ENCODE results near the gene TMEM106B. TPM values are rescaled to one million over a fixed set of nuclear protein-coding genes. Genes with fewer than 3 reads are reported as not detected.

The TMEM106B gene
- total RNA-seq, 1 experiment from 2014 or later = 27.3 TPM

DNA sequence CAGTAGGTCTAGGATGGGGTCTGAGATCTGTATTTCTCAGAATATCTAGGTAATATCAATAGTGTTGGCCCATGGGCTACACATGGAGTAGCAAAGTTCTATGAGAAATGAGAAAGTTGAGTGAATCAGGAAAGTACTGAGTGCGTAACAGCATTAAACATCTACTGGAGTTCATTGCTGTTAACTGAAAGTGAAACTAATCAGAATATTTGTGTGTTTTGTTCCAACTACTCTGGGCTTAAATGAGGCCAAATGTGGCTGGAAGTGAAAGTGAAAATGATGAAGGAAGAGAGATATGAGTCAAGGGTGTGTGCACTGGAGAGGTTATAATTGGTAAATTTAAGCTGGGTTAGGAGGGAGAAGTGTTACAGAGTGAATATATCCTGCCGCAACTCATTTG lies 46.5 kb downstream of the TMEM106B start:
- ChIA-PET POLR2A (no interaction called here), CTCF (no interaction called here)
- DNase-seq (ENCODE audit: low spot score) (no peak), ATAC-seq (no peak)
- no peaks in the 10 kb centered on the region for H3K4me1 Mint-ChIP-seq
- H3K9me3 Mint-ChIP-seq = peaks cover 19% of the 10 kb centered on the region
- TF ChIP-seq ZNF232 (CRISPR knock-in tag; IDR thresholded peaks at IDR 0.05) (no peak), ZNF416 (CRISPR knock-in tag; IDR thresholded peaks at IDR 0.05) (no peak), CREM (CRISPR knock-in tag; IDR thresholded peaks at IDR 0.05) (no peak), IRF2 (CRISPR knock-in tag; IDR thresholded peaks at IDR 0.05; ENCODE audit: borderline replicate concordance, low read depth) (no peak), FOXP1 (CRISPR knock-in tag; IDR thresholded peaks at IDR 0.05; ENCODE audit: borderline replicate concordance) (no peak), ELF4 (CRISPR knock-in tag; IDR thresholded peaks at IDR 0.05; ENCODE audit: low read depth) (no peak), E2F5 (CRISPR knock-in tag; IDR thresholded peaks at IDR 0.05) (no peak)
- no peaks in the 10 kb centered on the region for H3K36me3 Mint-ChIP-seq
- H3K4me3 Mint-ChIP-seq = no peak overlapping the region
- no peak overlapping the region for H3K27ac Mint-ChIP-seq
- no peaks in the 10 kb centered on the region for H3K27me3 Mint-ChIP-seq (ENCODE audit: low read depth)

- ATAC-seq (no peak), DNase-seq (ENCODE audit: low spot score) (no peak)
- TF ChIP-seq CBFB (CRISPR knock-in tag; IDR thresholded peaks at IDR 0.05; ENCODE audit: low read depth) = no peak
- TF ChIP-seq, protein P1, sequence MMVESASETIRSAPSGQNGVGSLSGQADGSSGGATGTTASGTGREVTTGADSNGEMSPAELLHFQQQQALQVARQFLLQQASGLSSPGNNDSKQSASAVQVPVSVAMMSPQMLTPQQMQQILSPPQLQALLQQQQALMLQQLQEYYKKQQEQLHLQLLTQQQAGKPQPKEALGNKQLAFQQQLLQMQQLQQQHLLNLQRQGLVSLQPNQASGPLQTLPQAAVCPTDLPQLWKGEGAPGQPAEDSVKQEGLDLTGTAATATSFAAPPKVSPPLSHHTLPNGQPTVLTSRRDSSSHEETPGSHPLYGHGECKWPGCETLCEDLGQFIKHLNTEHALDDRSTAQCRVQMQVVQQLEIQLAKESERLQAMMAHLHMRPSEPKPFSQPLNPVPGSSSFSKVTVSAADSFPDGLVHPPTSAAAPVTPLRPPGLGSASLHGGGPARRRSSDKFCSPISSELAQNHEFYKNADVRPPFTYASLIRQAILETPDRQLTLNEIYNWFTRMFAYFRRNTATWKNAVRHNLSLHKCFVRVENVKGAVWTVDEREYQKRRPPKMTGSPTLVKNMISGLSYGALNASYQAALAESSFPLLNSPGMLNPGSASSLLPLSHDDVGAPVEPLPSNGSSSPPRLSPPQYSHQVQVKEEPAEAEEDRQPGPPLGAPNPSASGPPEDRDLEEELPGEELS (CRISPR knock-in tag; IDR thresholded peaks at IDR 0.05) = no peak
- TF ChIP-seq, protein P2, sequence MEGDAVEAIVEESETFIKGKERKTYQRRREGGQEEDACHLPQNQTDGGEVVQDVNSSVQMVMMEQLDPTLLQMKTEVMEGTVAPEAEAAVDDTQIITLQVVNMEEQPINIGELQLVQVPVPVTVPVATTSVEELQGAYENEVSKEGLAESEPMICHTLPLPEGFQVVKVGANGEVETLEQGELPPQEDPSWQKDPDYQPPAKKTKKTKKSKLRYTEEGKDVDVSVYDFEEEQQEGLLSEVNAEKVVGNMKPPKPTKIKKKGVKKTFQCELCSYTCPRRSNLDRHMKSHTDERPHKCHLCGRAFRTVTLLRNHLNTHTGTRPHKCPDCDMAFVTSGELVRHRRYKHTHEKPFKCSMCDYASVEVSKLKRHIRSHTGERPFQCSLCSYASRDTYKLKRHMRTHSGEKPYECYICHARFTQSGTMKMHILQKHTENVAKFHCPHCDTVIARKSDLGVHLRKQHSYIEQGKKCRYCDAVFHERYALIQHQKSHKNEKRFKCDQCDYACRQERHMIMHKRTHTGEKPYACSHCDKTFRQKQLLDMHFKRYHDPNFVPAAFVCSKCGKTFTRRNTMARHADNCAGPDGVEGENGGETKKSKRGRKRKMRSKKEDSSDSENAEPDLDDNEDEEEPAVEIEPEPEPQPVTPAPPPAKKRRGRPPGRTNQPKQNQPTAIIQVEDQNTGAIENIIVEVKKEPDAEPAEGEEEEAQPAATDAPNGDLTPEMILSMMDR (IDR thresholded peaks at IDR 0.05) = no peak
- TF ChIP-seq NFE2L1 (CRISPR knock-in tag; IDR thresholded peaks at IDR 0.05) = no peak
- no peak for TF ChIP-seq ZSCAN18 (CRISPR knock-in tag; IDR thresholded peaks at IDR 0.05)
- TF ChIP-seq HMGA2 (CRISPR knock-in tag; IDR thresholded peaks at IDR 0.05) = no peak
- no peak for TF ChIP-seq ESRRA (CRISPR knock-in tag; IDR thresholded peaks at IDR 0.05; ENCODE audit: borderline replicate concordance)
- no peak for TF ChIP-seq ZNF138 (CRISPR knock-in tag; conservative IDR thresholded peaks at IDR 0.05)
- TF ChIP-seq, protein P3, sequence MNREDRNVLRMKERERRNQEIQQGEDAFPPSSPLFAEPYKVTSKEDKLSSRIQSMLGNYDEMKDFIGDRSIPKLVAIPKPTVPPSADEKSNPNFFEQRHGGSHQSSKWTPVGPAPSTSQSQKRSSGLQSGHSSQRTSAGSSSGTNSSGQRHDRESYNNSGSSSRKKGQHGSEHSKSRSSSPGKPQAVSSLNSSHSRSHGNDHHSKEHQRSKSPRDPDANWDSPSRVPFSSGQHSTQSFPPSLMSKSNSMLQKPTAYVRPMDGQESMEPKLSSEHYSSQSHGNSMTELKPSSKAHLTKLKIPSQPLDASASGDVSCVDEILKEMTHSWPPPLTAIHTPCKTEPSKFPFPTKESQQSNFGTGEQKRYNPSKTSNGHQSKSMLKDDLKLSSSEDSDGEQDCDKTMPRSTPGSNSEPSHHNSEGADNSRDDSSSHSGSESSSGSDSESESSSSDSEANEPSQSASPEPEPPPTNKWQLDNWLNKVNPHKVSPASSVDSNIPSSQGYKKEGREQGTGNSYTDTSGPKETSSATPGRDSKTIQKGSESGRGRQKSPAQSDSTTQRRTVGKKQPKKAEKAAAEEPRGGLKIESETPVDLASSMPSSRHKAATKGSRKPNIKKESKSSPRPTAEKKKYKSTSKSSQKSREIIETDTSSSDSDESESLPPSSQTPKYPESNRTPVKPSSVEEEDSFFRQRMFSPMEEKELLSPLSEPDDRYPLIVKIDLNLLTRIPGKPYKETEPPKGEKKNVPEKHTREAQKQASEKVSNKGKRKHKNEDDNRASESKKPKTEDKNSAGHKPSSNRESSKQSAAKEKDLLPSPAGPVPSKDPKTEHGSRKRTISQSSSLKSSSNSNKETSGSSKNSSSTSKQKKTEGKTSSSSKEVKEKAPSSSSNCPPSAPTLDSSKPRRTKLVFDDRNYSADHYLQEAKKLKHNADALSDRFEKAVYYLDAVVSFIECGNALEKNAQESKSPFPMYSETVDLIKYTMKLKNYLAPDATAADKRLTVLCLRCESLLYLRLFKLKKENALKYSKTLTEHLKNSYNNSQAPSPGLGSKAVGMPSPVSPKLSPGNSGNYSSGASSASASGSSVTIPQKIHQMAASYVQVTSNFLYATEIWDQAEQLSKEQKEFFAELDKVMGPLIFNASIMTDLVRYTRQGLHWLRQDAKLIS (CRISPR knock-in tag; IDR thresholded peaks at IDR 0.05; ENCODE audit: borderline replicate concordance) = no peak
- no peak for TF ChIP-seq ZNF532 (CRISPR knock-in tag; IDR thresholded peaks at IDR 0.05; ENCODE audit: borderline replicate concordance)
- TF ChIP-seq NR1H2 (CRISPR knock-in tag; IDR thresholded peaks at IDR 0.05) = no peak
- no peak for TF ChIP-seq TEAD4 (CRISPR knock-in tag; IDR thresholded peaks at IDR 0.05)
- TF ChIP-seq GTF2I (CRISPR knock-in tag; conservative IDR thresholded peaks at IDR 0.05) = no peak
- no peak for TF ChIP-seq SP1 (CRISPR knock-in tag; conservative IDR thresholded peaks at IDR 0.05)
- no peak for TF ChIP-seq NFATC4 (CRISPR knock-in tag; IDR thresholded peaks at IDR 0.05)
- ChIA-PET CTCF (no interaction called here), POLR2A (no interaction called here)
- Mint-ChIP-seq H3K9me3 (peaks cover 14% of the 10 kb centered on the region), H3K27ac (no peak overlapping the region), H3K27me3 (ENCODE audit: low read depth) (no peaks in the 10 kb centered on the region), H3K36me3 (no peaks in the 10 kb centered on the region), H3K4me1 (no peaks in the 10 kb centered on the region), H3K4me3 (no peak overlapping the region)
Observed at GRCh38 chr7:12258074-12258473, 47.0 kb downstream of the TMEM106B start.

Measured in WTC11 (cell line).